HepG2 (cell line): ENCODE results near the gene MAPK8IP3. TPM values are rescaled to one million over a fixed set of nuclear protein-coding genes. Genes with fewer than 3 reads are reported as not detected.

Source experiments
- ATAC-seq: fragments of 200-7000 bp; cut with Tn5 transposase; 3 replicates; pipeline ENCODE4 v1.9.1; 2020; ENCODE audit warnings: mild to moderate bottlenecking, moderate library complexity
- BruUV-seq: library from RNA; stranded (reverse); fragments of 400-500 nt; replicated peaks from 2 replicates; lab custom pipeline; 2021; lab: Mats Ljungman, UMichigan
- CTCF ChIA-PET: fragments of 300-600 bp; formaldehyde crosslinking; extraction: SDS; loops from one replicate; lab custom pipeline; 2021; ENCODE audit warnings: low total read pairs, inconsistent platforms, low intra/inter-chr PET ratio; lab: Yijun Ruan, JAX
- POLR2A ChIA-PET: fragments of 350-600 bp; sonication (Branson Sonifier 250); formaldehyde crosslinking; loops from one replicate; lab custom pipeline; 2020; ENCODE audit warnings: antibody characterized with exemption, inconsistent platforms; lab: Yijun Ruan, JAX
- DNase-seq: peaks from one replicate; pipeline ENCODE4 v3.0.0-alpha.2; 2015; ENCODE audit warnings: low spot score
- FAIRE-seq: peaks from 3 replicates; lab custom pipeline; 2011; peaks lifted over from hg19 to GRCh38; lab: Jason Lieb, UNC
- H2AFZ ChIP-seq: one replicate; pipeline ENCODE4 v1.6.1; 2011; ENCODE audit warnings: low read length, inconsistent platforms
- H3K27ac ChIP-seq: fragments of 300-600 bp; 3 replicates; pipeline ENCODE4 v1.8.0; 2011; ENCODE audit warnings: mixed run types, mild to moderate bottlenecking, mixed read lengths, low read length, inconsistent platforms; ENCODE audit not compliant: insufficient read depth; ENCODE audit errors: extremely low read length
- H3K27me3 ChIP-seq, 2 experiments: fragments of 200-600 bp in 1 of 2; 2 replicates in 1 of 2; 3 replicates in 1 of 2; pipeline versions ENCODE4 v1.6.0 to v1.8.0; 2011; ENCODE audit warnings: low read length in 2 of 2, mild to moderate bottlenecking in 2 of 2, moderate library complexity in 2 of 2, inconsistent platforms in 1 of 2; ENCODE audit not compliant: insufficient read depth in 2 of 2, control insufficient read depth in 1 of 2
- H3K36me3 ChIP-seq, 2 experiments: fragments of 200-600 bp in 1 of 2; replicated peaks in 1 of 2; 2 replicates in 1 of 2; 3 replicates in 1 of 2; pipeline versions ENCODE4 v1.5.1 to v1.8.0; 2011; ENCODE audit warnings: low read length in 2 of 2, inconsistent platforms in 1 of 2; ENCODE audit not compliant: insufficient read depth in 2 of 2, control insufficient read depth in 1 of 2
- H3K4me1 ChIP-seq: 2 replicates; pipeline ENCODE4 v1.5.1; 2012; ENCODE audit warnings: low read length, inconsistent platforms; ENCODE audit not compliant: insufficient read depth
- H3K4me2 ChIP-seq: 2 replicates; pipeline ENCODE4 v1.6.0; 2011; ENCODE audit warnings: low read depth, low read length, inconsistent platforms
- H3K4me3 ChIP-seq, 3 experiments: fragments of 200-600 bp in 1 of 3; sonication (generic), shearing (Covaris generic) in 1 of 3; replicated peaks in 1 of 3; 2 replicates each; pipeline ENCODE4 v1.5.1; 2011 to 2016; ENCODE audit warnings: low read length in 3 of 3, inconsistent platforms in 2 of 3, low read depth in 2 of 3, mild to moderate bottlenecking in 2 of 3, control low read depth in 1 of 3, mixed read lengths in 1 of 3; ENCODE audit not compliant: insufficient read depth in 1 of 3
- H3K79me2 ChIP-seq: one replicate; pipeline ENCODE4 v1.6.1; 2011; ENCODE audit warnings: low read length, inconsistent platforms; ENCODE audit not compliant: insufficient read depth
- H3K9ac ChIP-seq: 2 replicates; pipeline ENCODE4 v1.6.0; 2011; ENCODE audit warnings: mild to moderate bottlenecking, low read depth, low read length, inconsistent platforms; ENCODE audit not compliant: insufficient read depth
- H3K9me3 ChIP-seq: 2 replicates; pipeline ENCODE4 v1.5.1; 2012; ENCODE audit warnings: mild to moderate bottlenecking, low read length
- H4K20me1 ChIP-seq: 2 replicates; pipeline ENCODE4 v1.6.0; 2011; ENCODE audit warnings: inconsistent platforms, mild to moderate bottlenecking, low read length, moderate library complexity; ENCODE audit not compliant: insufficient read depth
- BHLHE40 ChIP-seq: IDR thresholded peaks from 2 replicates; pipeline ENCODE4 v1.6.1; 2011; ENCODE audit warnings: low read length, improper control_type of control experiment
- CHD2 ChIP-seq: IDR thresholded peaks from 2 replicates; pipeline ENCODE4 v1.6.1; 2011; ENCODE audit warnings: low read depth, low read length, improper control_type of control experiment
- FOXA3 ChIP-seq: IDR thresholded peaks from 2 replicates; pipeline ENCODE4 v1.6.1; 2016; ENCODE audit warnings: missing genetic modification reagents, missing compliant biosample characterization
- HNF4G ChIP-seq, 2 experiments: sonication (generic) in 1 of 2; formaldehyde crosslinking in 1 of 2; IDR thresholded peaks; 2 replicates each; pipeline versions ENCODE4 v1.4.0 to v1.6.1; 2011 to 2020; ENCODE audit warnings: borderline replicate concordance in 2 of 2, low read depth in 2 of 2, mild to moderate bottlenecking in 2 of 2, low read length in 1 of 2, missing genetic modification reagents in 1 of 2, moderate library complexity in 1 of 2
- HNRNPL ChIP-seq: fragments of 200-400 bp; formaldehyde crosslinking; IDR thresholded peaks from 2 replicates; pipeline ENCODE4 v1.6.1; 2017; ENCODE audit warnings: mild to moderate bottlenecking, low read depth, low read length
- MEIS1 ChIP-seq: sonication (generic); formaldehyde crosslinking; IDR thresholded peaks from 2 replicates; pipeline ENCODE4 v1.9.0; 2021; ENCODE audit warnings: mild to moderate bottlenecking, missing genetic modification reagents, moderate library complexity, borderline replicate concordance
- PHF20 ChIP-seq: sonication (generic); formaldehyde crosslinking; IDR thresholded peaks from 2 replicates; pipeline ENCODE4 v1.5.0; 2020; ENCODE audit warnings: mild to moderate bottlenecking, missing genetic modification reagents
- POLR2G ChIP-seq: fragments of 200-400 bp; formaldehyde crosslinking; IDR thresholded peaks from 2 replicates; pipeline ENCODE4 v1.6.1; 2018; ENCODE audit warnings: mild to moderate bottlenecking, low read depth, low read length, moderate library complexity
- STAG1 ChIP-seq: sonication (generic); formaldehyde crosslinking; IDR thresholded peaks from 2 replicates; pipeline ENCODE4 v1.4.0; 2020; ENCODE audit warnings: missing genetic modification reagents
- ZBTB1 ChIP-seq: sonication (generic); formaldehyde crosslinking; IDR thresholded peaks from 2 replicates; pipeline ENCODE4 v1.4.0; 2020; ENCODE audit warnings: missing genetic modification reagents, borderline replicate concordance
- ZC3H13 ChIP-seq: sonication (generic); formaldehyde crosslinking; IDR thresholded peaks from 2 replicates; pipeline ENCODE4 v1.8.1; 2023; ENCODE audit warnings: mild to moderate bottlenecking, missing genetic modification reagents, moderate library complexity
- ZC3H4 ChIP-seq: sonication (generic); formaldehyde crosslinking; IDR thresholded peaks from 2 replicates; pipeline ENCODE4 v1.4.0; 2020; ENCODE audit warnings: missing genetic modification reagents, borderline replicate concordance
- ZNF230 ChIP-seq: sonication (generic); formaldehyde crosslinking; IDR thresholded peaks from 2 replicates; pipeline ENCODE4 v1.4.0; 2020; ENCODE audit warnings: mild to moderate bottlenecking, missing genetic modification reagents
- ZNF343 ChIP-seq: sonication (generic); formaldehyde crosslinking; IDR thresholded peaks from 2 replicates; pipeline ENCODE4 v1.4.0; 2020; ENCODE audit warnings: mild to moderate bottlenecking, missing genetic modification reagents
- ZNF383 ChIP-seq: sonication (generic); formaldehyde crosslinking; IDR thresholded peaks from 2 replicates; pipeline ENCODE4 v1.4.0; 2020; ENCODE audit warnings: missing genetic modification reagents, mild to moderate bottlenecking, borderline replicate concordance
- WGBS: methylation state at CpG from one replicate; pipeline ENCODE4 v1.1.6; 2017; ENCODE audit warnings: low lambda C conversion rate; 5-methylcytosine and 5-hydroxymethylcytosine counted together
- in situ Hi-C: cut with HindIII; loops from 2 replicates; pipeline ENCODE4 v1.10.0; 2017; ENCODE audit warnings: low pct_unique_long_range_greater_than_20kb; ENCODE audit not compliant: extremely low pct_ligation_motif_present
- intact Hi-C: fragments of 100-400 bp; cut with micrococcal nuclease; formaldehyde crosslinking; loops from one replicate; pipeline ENCODE4 v1.10.0; 2022; ENCODE audit not compliant: unreplicated experiment
- polyA plus RNA-seq, 8 experiments: library from polyadenylated mRNA; depleted of rRNA in 3 of 8; stranded (reverse) in 7 of 8; unstranded in 1 of 8; fragments of >200 nt; fragmentation: Illumina TruSeq in 4 of 8; extraction: Trizol in 4 of 8; gene quantifications; 2 replicates each; pipeline versions ENCODE4 v1.2.1 to v1.2.3, GENCODE V29; 2011 to 2016; ENCODE audit warnings: low read depth in 4 of 8, missing spikeins in 1 of 8, mixed read lengths in 1 of 8; ENCODE audit not compliant: insufficient read depth in 1 of 8
- total RNA-seq, 5 experiments: library from RNA; depleted of rRNA; stranded (reverse); fragments of >200 nt; fragmentation: Illumina TruSeq; extraction: Trizol; gene quantifications; 2 replicates each; pipeline ENCODE4 v1.2.3, GENCODE V29; 2016; ENCODE audit warnings: low read depth in 1 of 5
- TF ChIP-seq, protein P1 (sequence below): IDR thresholded peaks from 2 replicates; pipeline ENCODE4 v1.6.1; 2016; ENCODE audit warnings: missing biosample characterization, missing genetic modification reagents, low read depth
- TF ChIP-seq, protein P2 (sequence below): sonication (generic); formaldehyde crosslinking; IDR thresholded peaks from 2 replicates; pipeline ENCODE4 v1.8.1; 2022; ENCODE audit warnings: low read depth, mild to moderate bottlenecking, missing genetic modification reagents
- TF ChIP-seq, protein P3 (sequence below): sonication (generic); formaldehyde crosslinking; IDR thresholded peaks from 2 replicates; pipeline ENCODE4 v1.4.0; 2020; ENCODE audit warnings: missing genetic modification reagents

The MAPK8IP3 gene
- total and polyA plus RNA-seq, 2 of the 13 experiments (the other 11 are each of a cell fraction or from before 2014, with no cell fraction given): 25.1 to 41.7 TPM

DNA sequence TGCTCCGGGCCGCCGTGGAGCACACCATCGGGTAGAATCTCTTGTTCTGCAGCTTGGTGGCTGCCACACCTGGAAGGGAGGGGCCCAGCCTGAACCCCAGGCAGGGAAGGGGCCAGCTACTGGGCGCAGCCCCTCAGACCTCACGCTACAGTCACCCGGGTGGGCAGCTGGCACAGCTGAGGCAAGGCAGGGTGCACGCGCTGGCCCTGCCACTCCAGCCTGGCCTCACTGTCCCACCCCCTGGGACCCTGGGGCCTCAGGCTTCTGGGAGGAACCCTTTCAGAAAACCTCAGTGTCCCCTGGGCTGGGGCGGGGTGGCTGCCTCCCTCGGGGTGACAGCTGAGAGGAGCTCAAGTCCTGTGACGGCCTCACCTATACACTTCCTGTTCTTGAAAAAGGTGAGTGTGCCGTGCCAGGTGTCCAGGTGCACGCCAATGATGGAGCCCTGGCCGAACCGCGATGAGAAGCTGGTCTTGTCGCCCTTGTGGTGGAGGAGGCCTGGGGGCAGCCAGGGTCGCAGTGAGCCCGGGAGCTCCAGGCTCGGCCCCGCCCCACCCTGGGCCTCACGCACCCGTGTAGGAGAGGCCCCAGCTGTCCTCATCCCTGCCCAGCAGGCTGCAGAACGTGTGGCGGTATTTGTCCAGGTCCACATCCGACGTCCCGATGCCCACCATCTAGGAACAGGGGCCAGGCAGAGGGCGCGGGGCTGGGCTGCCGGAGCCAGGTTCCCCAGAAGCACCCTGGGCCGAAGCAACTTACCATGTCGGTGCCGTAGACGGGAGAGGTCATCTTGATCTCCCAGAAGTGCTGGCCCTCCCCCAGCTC, 71.6 kb downstream of the MAPK8IP3 start:
- no peaks in the 10 kb centered on the region for H3K9me3 ChIP-seq
- CTCF ChIA-PET: no interaction called here
- intact Hi-C loops (no loop called here), in situ Hi-C loops (no loop called here)
- H2AFZ ChIP-seq: no peak overlapping the region
- DNase-seq (no peak), ATAC-seq (no peak), FAIRE-seq (no peak)
- POLR2A ChIA-PET: interaction anchor here (3.8 kb wide), 1 partner anchor 46 kb away, joined by 10 read pairs; no protein-coding TSS in a partner anchor
- H3K9ac ChIP-seq: no peak overlapping the region
- peaks cover 24% of the 10 kb centered on the region for H3K4me1 ChIP-seq
- no peak overlapping the region for H3K4me3 ChIP-seq
- no peak overlapping the region for H3K4me2 ChIP-seq
- 95% methylated on average over 8 of the region's 36 CpGs for WGBS
- BruUV-seq: no TSS peak
- H3K79me2 ChIP-seq: peaks cover 21% of the 10 kb centered on the region
- no peak overlapping the region for H3K27ac ChIP-seq
- no peaks in the 10 kb centered on the region for H4K20me1 ChIP-seq
- H3K36me3 ChIP-seq: peaks cover 5 to 13% of the 10 kb centered on the region in 2 experiments; a peak in 3 of 5 replicates
- H3K27me3 ChIP-seq: no peaks in the 10 kb centered on the region; a peak in 2 of 5 replicates
- TF ChIP-seq ZNF383 (CRISPR knock-in tag) (no peak), ZC3H4 (CRISPR knock-in tag) (0 out of 2 replicates have a peak, but pooled peaks have one; percentile 15), PHF20 (CRISPR knock-in tag) (no peak), ZBTB1 (CRISPR knock-in tag) (no peak), ZC3H13 (no peak), ZNF343 (CRISPR knock-in tag) (no peak), STAG1 (CRISPR knock-in tag) (no peak), POLR2G (peak; percentile 10), MEIS1 (CRISPR knock-in tag) (no peak), HNF4G (IDR thresholded peaks at IDR 0.05; ENCODE audit: borderline replicate concordance, low read depth, low read length) (no peak), HNF4G (CRISPR knock-in tag; IDR thresholded peaks at IDR 0.05; ENCODE audit: borderline replicate concordance, low read depth) (no peak), ZNF230 (CRISPR knock-in tag) (no peak), FOXA3 (CRISPR knock-in tag) (no peak), BHLHE40 (no peak), HNRNPL (0 out of 2 replicates have a peak, but pooled peaks have one; percentile 9), CHD2 (no peak)
- TF ChIP-seq, protein P1, sequence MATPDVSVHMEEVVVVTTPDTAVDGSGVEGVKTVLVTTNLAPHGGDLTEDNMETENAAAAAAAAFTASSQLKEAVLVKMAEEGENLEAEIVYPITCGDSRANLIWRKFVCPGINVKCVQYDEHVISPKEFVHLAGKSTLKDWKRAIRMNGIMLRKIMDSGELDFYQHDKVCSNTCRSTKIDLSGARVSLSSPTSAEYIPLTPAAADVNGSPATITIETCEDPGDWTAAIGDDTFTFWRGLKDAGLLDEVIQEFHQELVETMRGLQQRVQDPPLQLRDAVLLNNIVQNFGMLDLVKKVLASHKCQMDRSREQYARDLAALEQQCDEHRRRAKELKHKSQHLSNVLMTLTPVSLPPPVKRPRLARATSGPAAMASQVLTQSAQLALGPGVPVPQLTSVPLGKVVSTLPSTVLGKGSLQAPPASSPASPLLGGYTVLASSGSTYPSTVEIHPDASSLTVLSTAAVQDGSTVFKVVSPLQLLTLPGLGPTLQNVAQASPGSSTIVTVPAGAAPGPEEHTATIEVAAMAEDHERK (CRISPR knock-in tag): no peak
- TF ChIP-seq, protein P2, sequence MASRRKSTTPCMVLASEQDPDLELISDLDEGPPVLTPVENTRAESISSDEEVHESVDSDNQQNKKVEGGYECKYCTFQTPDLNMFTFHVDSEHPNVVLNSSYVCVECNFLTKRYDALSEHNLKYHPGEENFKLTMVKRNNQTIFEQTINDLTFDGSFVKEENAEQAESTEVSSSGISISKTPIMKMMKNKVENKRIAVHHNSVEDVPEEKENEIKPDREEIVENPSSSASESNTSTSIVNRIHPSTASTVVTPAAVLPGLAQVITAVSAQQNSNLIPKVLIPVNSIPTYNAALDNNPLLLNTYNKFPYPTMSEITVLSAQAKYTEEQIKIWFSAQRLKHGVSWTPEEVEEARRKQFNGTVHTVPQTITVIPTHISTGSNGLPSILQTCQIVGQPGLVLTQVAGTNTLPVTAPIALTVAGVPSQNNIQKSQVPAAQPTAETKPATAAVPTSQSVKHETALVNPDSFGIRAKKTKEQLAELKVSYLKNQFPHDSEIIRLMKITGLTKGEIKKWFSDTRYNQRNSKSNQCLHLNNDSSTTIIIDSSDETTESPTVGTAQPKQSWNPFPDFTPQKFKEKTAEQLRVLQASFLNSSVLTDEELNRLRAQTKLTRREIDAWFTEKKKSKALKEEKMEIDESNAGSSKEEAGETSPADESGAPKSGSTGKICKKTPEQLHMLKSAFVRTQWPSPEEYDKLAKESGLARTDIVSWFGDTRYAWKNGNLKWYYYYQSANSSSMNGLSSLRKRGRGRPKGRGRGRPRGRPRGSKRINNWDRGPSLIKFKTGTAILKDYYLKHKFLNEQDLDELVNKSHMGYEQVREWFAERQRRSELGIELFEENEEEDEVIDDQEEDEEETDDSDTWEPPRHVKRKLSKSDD (CRISPR knock-in tag): no peak
- TF ChIP-seq, protein P3, sequence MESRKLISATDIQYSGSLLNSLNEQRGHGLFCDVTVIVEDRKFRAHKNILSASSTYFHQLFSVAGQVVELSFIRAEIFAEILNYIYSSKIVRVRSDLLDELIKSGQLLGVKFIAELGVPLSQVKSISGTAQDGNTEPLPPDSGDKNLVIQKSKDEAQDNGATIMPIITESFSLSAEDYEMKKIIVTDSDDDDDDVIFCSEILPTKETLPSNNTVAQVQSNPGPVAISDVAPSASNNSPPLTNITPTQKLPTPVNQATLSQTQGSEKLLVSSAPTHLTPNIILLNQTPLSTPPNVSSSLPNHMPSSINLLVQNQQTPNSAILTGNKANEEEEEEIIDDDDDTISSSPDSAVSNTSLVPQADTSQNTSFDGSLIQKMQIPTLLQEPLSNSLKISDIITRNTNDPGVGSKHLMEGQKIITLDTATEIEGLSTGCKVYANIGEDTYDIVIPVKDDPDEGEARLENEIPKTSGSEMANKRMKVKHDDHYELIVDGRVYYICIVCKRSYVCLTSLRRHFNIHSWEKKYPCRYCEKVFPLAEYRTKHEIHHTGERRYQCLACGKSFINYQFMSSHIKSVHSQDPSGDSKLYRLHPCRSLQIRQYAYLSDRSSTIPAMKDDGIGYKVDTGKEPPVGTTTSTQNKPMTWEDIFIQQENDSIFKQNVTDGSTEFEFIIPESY (CRISPR knock-in tag): 0 out of 2 replicates have a peak, but pooled peaks have one; percentile 22
